Ovary (tissue), 3 donors: ENCODE measurements around the gene FOXO6.

Source experiments
- CTCF ChIP-seq, 3 donors: fragments of 450-650 bp in 2 of 3; fragments of 200-600 bp in 1 of 3; IDR thresholded peaks; one replicate each; pipeline versions ENCODE4 v1.5.1 to v1.8.0; 2016 to 2022; ENCODE audit warnings: antibody characterized with exemption in 3 of 3, mild to moderate bottlenecking in 1 of 3
- POLR2A ChIP-seq: fragments of 450-650 bp; IDR thresholded peaks from one replicate; pipeline ENCODE4 v1.6.1; 2017; ENCODE audit warnings: antibody characterized with exemption, mild to moderate bottlenecking, moderate library complexity
- donor health status: DM: no; HTN: no; CAD: no.

GRCh38 chr1:41399145-41399795 is 38.0 kb downstream of the FOXO6 start:
- TF ChIP-seq CTCF (IDR thresholded peaks at IDR 0.05) (no peak), POLR2A (no peak)
